ENCODE data around the gene TMOD1.

The TMOD1 gene

DNA sequence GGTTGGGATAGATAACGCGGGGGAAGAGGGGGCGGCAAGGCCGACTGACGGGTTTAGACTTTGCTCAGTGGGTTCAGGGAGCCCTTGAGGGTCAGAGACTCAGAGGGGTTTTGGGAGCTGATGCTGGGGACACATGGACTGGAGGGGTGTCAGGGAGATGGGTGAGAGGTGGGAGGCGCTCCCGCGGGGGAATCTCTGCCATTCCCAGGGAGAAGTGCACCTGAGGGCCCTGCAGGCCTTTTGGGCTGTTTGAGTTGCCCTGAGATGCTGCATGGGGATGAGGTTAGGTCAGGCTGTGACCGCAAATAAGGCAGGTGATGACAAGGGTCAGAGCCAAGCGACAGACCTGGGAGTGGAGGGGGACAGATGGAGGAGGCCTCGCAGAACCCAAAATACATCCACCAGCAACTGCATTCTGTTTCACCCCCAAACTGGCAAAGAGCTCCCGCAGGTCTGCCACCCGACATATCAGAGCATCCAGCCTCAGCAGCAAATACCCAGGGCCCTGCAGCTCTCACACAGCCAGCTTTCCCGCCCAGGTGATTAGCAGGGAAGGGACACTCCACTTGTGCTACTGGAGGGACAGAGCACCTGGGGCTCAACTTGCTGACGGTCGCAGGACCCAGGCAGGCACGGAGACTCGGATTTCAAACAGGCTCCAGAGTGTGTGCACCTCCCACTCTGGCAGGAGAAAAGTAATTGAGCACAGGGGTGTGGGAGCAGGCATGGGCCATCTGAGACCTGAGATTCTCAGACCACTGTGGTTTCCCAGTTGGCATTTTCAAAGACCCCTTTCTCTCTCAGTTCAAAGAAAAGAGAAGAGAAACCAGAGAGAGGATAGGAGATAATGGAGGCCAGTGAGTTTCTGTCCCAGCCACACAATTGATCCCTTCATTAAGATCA is 26.4 kb downstream of the TMOD1 start:
- Mint-ChIP-seq H3K27me3 (peaks cover 10% of the 10 kb centered on the region), H3K36me3 (ENCODE audit: insufficient read depth) (no peaks in the 10 kb centered on the region), H3K4me1 (no peaks in the 10 kb centered on the region), H3K4me3 (no peak overlapping the region), H3K9me3 (no peaks in the 10 kb centered on the region), H3K27ac (ENCODE audit: low read depth) (no peak overlapping the region)
- ATAC-seq (replicated peaks; ENCODE audit: extremely low read depth, poor library complexity, severe bottlenecking) (no peak), DNase-seq (ENCODE audit: low spot score in 2 of 2) (no peak)

DNA sequence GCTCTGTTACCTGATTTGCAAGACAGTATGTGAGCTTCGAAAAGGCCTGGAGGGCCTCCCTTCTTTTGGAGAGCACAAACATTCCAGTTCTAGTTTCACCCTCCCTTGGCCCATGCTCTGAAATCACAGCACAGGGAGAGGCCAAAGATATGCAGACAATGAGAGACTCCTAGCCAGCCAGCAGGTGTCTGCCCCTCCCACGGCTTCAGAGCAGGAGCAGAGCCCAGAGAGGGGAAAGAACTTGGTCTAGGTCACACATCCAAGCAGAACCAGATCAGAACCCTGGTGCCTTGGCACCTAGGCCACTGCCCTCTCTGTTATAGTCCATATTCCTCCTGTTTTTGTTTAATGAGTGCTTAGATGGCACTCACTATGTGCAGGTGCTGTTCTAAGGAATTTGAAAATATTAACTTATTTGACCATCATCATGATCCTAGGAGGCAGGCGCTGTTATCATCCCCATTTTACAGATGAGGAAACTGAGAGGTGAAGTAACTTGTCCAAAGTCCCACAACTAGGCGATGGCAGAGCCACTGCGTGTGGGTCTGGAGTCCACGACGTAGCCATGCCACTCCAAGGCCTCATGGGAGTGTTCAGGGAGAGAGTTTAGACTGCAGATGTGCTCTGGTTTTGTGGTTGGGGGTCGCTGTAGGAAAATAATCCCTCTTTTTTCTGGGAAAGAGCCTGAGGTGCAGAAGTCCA is 27.2 kb downstream of the TMOD1 start:
- ATAC-seq (replicated peaks; ENCODE audit: extremely low read depth, poor library complexity, severe bottlenecking), result no peak
- H3K27me3 Mint-ChIP-seq, result peaks cover 10% of the 10 kb centered on the region
- no peak for DNase-seq (ENCODE audit: low spot score in 2 of 2)
- no peaks in the 10 kb centered on the region for H3K9me3 Mint-ChIP-seq
- H3K27ac Mint-ChIP-seq (ENCODE audit: low read depth), result no peak overlapping the region
- H3K4me1 Mint-ChIP-seq, result no peaks in the 10 kb centered on the region
- no peaks in the 10 kb centered on the region for H3K36me3 Mint-ChIP-seq (ENCODE audit: insufficient read depth)
- no peak overlapping the region for H3K4me3 Mint-ChIP-seq

DNA sequence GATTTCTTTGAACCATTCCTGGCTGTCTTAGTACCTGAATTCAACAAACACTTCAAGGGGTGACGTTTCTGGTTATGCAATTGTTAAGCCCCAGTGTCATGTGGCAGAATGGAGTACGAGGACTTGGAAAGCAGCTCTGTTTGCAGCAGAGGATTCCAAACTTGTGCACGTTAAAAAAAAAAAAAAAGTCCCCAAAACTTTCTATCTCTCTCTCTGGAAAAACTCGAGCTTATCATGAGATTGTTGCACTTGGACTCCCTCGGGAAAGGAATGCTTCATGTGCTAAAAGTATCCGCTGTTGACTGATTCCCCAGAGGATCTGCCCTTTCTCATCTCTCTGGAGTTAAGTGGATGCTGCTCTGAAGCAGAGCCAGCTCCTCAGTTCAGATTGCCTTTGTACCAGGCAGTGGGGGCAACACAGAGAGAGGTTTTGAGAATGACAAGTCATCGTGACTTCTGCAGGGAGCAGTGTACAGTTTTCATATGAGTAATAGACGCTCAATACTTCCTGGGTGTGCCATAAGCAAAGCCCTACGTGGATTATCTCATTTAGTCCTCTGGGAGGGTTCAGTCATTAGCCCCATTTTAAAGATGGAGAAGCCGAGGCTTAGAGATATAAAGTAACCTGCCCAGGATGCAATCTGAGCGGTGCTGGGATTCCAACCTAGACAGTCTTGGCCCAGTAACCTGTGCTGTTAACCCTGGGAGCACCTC is 28.1 kb downstream of the TMOD1 start:
- no peak overlapping the region for H3K27ac Mint-ChIP-seq (ENCODE audit: low read depth)
- no peak for ATAC-seq (replicated peaks; ENCODE audit: extremely low read depth, poor library complexity, severe bottlenecking)
- no peaks in the 10 kb centered on the region for H3K4me1 Mint-ChIP-seq
- no peaks in the 10 kb centered on the region for H3K36me3 Mint-ChIP-seq (ENCODE audit: insufficient read depth)
- H3K9me3 Mint-ChIP-seq, result no peaks in the 10 kb centered on the region
- H3K27me3 Mint-ChIP-seq, result peaks cover 13% of the 10 kb centered on the region
- DNase-seq (ENCODE audit: low spot score in 2 of 2), result no peak
- no peak overlapping the region for H3K4me3 Mint-ChIP-seq

DNA sequence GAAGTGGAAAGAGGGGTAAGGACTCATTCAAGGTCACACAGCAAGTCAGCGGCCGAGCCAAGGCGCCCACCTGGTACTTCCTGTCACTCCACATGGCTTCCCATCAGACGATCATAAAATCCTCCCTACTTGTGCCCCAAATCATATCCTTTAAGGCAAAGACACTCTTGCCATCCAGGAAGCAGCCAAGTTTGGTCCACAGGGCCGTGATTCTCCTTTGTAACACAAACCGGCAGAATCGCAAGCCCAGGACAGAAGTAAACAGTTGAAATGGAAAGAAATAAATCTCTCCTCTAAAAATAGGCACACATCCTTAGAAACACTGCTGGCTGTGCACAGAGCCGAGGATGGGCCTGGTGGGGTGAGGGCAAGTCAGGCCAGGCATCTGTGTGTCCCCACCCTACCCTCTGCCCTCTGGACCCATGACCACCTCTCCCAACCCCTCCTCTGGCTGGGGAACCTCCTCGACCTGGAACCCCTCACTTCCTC is 30.5 kb downstream of the TMOD1 start:
- no peaks in the 10 kb centered on the region for H3K4me1 Mint-ChIP-seq
- H3K4me3 Mint-ChIP-seq, result no peak overlapping the region
- H3K27ac Mint-ChIP-seq (ENCODE audit: low read depth), result no peak overlapping the region
- no peaks in the 10 kb centered on the region for H3K9me3 Mint-ChIP-seq
- H3K27me3 Mint-ChIP-seq, result peaks cover 30% of the 10 kb centered on the region
- ATAC-seq (replicated peaks; ENCODE audit: extremely low read depth, poor library complexity, severe bottlenecking) (no peak), DNase-seq (ENCODE audit: low spot score in 2 of 2) (no peak)
- H3K36me3 Mint-ChIP-seq (ENCODE audit: insufficient read depth), result no peaks in the 10 kb centered on the region

DNA sequence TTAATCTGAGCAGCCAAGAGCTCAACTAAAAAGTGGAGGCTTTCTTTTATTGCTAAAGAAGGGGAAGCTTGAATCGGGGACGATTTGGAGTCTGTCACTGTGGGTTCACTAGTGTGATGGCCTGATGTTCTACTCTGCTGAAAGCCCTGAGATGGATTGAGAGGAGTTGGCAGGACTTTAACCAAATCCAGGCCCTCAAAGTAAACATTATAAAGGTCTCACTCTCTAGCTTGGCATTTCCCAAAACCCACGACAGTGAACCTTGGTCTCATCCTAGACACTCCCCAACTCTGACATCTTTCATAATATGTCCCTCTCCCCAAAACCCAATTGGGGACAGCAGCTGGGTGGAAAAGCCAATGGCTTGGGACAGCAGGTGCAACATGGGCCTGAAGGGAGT is 32.7 kb downstream of the TMOD1 start:
- Mint-ChIP-seq H3K9me3 (no peaks in the 10 kb centered on the region), H3K27ac (ENCODE audit: low read depth) (no peak overlapping the region), H3K27me3 (peaks cover 29% of the 10 kb centered on the region), H3K36me3 (ENCODE audit: insufficient read depth) (no peaks in the 10 kb centered on the region), H3K4me3 (no peak overlapping the region), H3K4me1 (no peaks in the 10 kb centered on the region)
- DNase-seq (ENCODE audit: low spot score in 2 of 2), result no peak
- ATAC-seq (replicated peaks; ENCODE audit: extremely low read depth, poor library complexity, severe bottlenecking), result no peak

DNA sequence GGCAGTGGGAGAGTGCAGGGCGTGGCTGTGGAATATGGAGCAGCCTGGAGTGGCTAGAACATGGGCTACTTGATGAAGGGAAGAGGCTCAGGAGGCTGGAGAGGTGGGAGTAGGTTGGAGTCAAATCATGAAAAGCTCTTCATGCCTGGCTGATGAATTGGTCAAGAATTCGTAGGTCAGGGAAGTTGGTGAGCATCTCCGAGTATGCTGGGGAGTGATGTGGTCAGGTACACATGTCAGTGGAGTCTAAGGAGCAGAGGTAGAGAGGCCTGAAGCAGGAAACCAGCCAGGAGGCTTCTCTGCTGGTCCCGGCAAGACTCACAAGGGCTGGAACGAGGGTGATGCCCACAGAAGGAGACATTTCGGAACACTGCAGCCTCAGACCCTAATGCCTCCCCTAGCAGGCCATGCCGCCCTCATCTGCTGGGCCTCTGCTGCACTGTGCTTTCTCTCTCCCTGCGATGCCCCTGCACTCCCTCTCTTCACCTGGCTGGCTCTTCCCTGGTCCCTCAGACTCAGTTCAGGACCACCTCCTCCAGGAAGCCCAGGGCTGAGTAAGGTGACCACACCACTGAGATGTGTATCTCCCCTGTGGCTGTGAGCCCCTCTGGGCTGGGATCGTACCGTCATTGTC is 33.6 kb downstream of the TMOD1 start:
- ATAC-seq (replicated peaks; ENCODE audit: extremely low read depth, poor library complexity, severe bottlenecking) (no peak), DNase-seq (ENCODE audit: low spot score in 2 of 2) (no peak)
- H3K27ac Mint-ChIP-seq (ENCODE audit: low read depth), result no peak overlapping the region
- no peaks in the 10 kb centered on the region for H3K4me1 Mint-ChIP-seq
- H3K36me3 Mint-ChIP-seq (ENCODE audit: insufficient read depth), result no peaks in the 10 kb centered on the region
- peaks cover 32% of the 10 kb centered on the region for H3K27me3 Mint-ChIP-seq
- no peak overlapping the region for H3K4me3 Mint-ChIP-seq
- no peaks in the 10 kb centered on the region for H3K9me3 Mint-ChIP-seq

DNA sequence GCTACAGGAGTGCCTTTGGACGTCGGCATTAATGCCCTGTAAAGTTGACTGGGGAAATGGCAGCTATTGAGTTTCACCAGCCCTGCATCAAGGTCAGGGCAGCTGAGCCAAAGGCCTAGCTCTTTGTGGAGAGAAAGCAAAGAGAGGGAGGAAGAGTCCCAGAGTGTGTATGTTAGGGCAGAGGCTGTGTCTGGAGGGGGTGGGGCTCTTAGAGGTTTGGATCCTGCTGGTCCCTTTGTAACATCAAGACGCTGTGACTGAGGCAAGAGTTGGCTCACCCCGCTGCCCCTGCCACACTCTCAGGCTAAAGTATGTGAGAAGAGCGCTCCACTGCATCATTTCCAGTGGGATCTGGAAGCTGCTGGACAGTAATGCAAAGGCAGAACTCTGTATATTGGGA is 34.3 kb downstream of the TMOD1 start:
- peaks cover 32% of the 10 kb centered on the region for H3K27me3 Mint-ChIP-seq
- no peaks in the 10 kb centered on the region for H3K4me1 Mint-ChIP-seq
- no peaks in the 10 kb centered on the region for H3K9me3 Mint-ChIP-seq
- no peaks in the 10 kb centered on the region for H3K36me3 Mint-ChIP-seq (ENCODE audit: insufficient read depth)
- no peak overlapping the region for H3K4me3 Mint-ChIP-seq
- DNase-seq (ENCODE audit: low spot score in 2 of 2), result no peak
- no peak overlapping the region for H3K27ac Mint-ChIP-seq (ENCODE audit: low read depth)
- ATAC-seq (replicated peaks; ENCODE audit: extremely low read depth, poor library complexity, severe bottlenecking), result no peak

DNA sequence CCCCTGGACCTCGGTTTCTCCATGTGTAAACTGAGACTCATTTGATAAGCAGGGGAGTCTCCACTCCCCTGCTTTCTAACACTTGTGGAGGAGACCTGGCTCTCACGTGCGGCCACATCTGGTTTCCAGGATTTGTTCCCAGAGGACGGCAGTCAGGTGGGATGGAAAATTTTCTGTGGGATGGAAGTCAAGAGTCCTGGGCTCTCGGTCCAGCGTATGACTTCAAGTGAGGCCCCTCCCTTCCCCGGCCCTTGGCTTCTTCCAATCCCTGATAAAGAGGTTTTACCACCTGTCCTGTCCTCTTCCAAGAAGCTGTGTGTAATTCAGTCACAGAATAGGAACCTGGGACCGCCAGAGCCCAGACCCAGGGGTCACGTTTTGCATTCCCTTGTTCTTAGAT is 35.0 kb downstream of the TMOD1 start:
- Mint-ChIP-seq H3K4me3 (no peak overlapping the region), H3K27ac (ENCODE audit: low read depth) (no peak overlapping the region), H3K4me1 (no peaks in the 10 kb centered on the region), H3K36me3 (ENCODE audit: insufficient read depth) (no peaks in the 10 kb centered on the region), H3K9me3 (no peaks in the 10 kb centered on the region), H3K27me3 (peaks cover 32% of the 10 kb centered on the region)
- DNase-seq (ENCODE audit: low spot score in 2 of 2) (no peak), ATAC-seq (replicated peaks; ENCODE audit: extremely low read depth, poor library complexity, severe bottlenecking) (no peak)

DNA sequence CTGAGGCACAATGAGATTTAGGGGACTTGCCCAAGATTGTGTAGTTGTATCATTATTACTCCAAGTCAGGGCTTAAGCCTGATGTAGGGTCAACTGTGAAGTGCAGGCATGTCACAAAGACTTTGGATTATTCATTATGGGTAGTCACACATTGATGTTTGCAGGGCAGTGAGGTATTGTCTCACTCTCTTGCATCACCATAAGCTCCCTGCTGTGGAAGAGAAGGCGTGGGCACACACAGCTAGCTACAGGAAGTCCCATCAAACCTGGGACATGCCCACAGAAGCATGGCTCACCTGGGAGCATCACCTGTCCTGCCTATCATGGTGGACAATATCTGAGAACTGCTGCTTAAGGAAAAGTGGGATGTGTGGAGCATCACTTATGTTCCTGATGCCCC is 42.1 kb downstream of the TMOD1 start:
- H3K27ac Mint-ChIP-seq (ENCODE audit: low read depth), result no peak overlapping the region
- no peaks in the 10 kb centered on the region for H3K4me1 Mint-ChIP-seq
- H3K4me3 Mint-ChIP-seq, result no peak overlapping the region

DNA sequence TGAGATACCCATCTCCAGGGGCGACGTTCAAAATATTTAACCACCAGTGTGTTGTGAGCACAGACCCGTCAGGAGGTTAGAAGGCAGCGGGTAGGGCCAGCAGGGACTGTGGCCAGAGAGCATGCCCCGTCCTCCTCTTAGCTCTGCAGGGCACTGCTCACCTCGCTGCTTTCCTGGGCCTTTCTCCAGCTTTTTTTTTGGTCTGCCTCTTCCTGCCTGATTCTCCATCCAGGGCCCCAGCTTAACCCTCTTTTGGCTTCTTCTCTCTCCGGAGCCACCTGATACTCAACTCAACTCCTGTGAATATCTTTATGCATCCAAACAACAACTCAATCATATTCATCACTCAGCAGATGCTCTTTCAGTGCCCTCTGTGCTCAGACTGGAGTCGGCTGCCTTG is 44.0 kb downstream of the TMOD1 start:
- Mint-ChIP-seq H3K27ac (ENCODE audit: low read depth) (no peak overlapping the region), H3K36me3 (ENCODE audit: insufficient read depth) (no peaks in the 10 kb centered on the region), H3K27me3 (peaks cover 34% of the 10 kb centered on the region), H3K4me3 (no peak overlapping the region), H3K4me1 (no peaks in the 10 kb centered on the region), H3K9me3 (no peaks in the 10 kb centered on the region)
- ATAC-seq (replicated peaks; ENCODE audit: extremely low read depth, poor library complexity, severe bottlenecking), result no peak
- DNase-seq (ENCODE audit: low spot score in 2 of 2), result no peak

More for the DNA sequence above, 42.1 kb downstream of the TMOD1 start:
- no peaks in the 10 kb centered on the region for H3K36me3 Mint-ChIP-seq (ENCODE audit: insufficient read depth)
- no peak for DNase-seq (ENCODE audit: low spot score in 2 of 2)
- ATAC-seq (replicated peaks; ENCODE audit: extremely low read depth, poor library complexity, severe bottlenecking), result no peak
- peaks cover 25% of the 10 kb centered on the region for H3K27me3 Mint-ChIP-seq
- H3K9me3 Mint-ChIP-seq, result no peaks in the 10 kb centered on the region

DNA sequence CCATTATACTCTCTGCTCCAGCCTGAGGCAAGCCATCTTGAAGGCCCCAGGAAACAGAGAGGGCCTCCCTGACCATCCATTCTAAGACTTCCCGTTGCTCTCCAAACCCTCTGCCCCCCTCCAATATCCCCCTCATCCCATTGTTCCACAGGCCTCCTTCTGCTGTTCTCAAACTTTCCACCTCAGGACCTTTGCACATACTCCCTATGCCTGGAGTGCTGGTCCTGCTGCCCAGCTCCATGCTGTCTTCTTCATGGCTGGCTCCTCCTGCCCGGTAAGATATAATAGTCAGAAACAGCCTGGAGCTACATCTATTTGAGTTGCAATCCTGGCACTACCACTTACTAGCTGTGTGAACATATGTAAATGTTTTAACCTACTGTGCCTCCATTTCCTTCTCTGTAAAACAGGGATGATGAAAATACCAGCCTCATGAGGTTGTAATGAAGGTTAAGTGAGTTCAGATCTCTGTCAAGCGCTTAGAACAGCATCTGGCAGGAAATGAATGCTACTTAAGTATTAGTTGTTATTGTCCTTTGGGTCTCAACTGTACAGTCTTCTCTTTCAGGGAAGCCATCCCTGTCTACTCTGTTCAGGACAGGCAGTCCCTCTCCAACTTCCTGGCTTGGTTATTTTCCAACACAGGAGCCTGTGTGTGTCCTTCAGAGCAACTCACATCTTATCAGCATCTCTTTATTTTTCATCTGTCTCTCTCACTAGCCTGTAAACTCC is 45.8 kb downstream of the TMOD1 start:
- ATAC-seq (replicated peaks; ENCODE audit: extremely low read depth, poor library complexity, severe bottlenecking) (no peak), DNase-seq (ENCODE audit: low spot score in 2 of 2) (no peak)
- Mint-ChIP-seq H3K27me3 (peaks cover 38% of the 10 kb centered on the region), H3K27ac (ENCODE audit: low read depth) (no peak overlapping the region), H3K4me3 (no peak overlapping the region), H3K36me3 (ENCODE audit: insufficient read depth) (no peaks in the 10 kb centered on the region), H3K4me1 (no peaks in the 10 kb centered on the region), H3K9me3 (no peaks in the 10 kb centered on the region)

DNA sequence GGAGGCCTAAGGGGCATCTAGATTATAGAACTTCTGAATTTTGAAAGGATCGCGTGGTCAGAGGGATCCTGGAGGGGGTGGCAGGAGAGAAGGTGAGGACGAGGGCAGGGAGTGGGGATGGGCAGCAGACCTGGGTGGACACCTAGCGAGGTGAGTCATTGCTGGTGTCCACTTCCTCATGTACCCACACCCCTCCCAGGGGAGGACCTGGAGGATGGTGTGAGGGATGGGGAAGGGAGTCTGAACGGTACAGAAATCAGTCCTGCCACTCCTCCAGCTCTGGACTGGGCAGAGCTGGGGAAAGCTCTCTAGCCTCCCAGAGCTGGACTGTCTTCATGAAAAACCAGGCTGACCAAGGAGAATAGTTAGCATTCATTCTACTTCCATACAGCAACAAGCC is 46.9 kb downstream of the TMOD1 start:
- ATAC-seq (replicated peaks; ENCODE audit: extremely low read depth, poor library complexity, severe bottlenecking), result no peak
- Mint-ChIP-seq H3K36me3 (ENCODE audit: insufficient read depth) (no peaks in the 10 kb centered on the region), H3K4me3 (no peak overlapping the region)

More for the DNA sequence above, 46.9 kb downstream of the TMOD1 start:
- DNase-seq (ENCODE audit: low spot score in 2 of 2), result no peak
- no peaks in the 10 kb centered on the region for H3K9me3 Mint-ChIP-seq
- H3K4me1 Mint-ChIP-seq, result no peaks in the 10 kb centered on the region
- no peak overlapping the region for H3K27ac Mint-ChIP-seq (ENCODE audit: low read depth)
- peaks cover 48% of the 10 kb centered on the region for H3K27me3 Mint-ChIP-seq

All from central memory CD8-positive, alpha-beta T cell (primary cell).